H7 (cell line): ENCODE data around the gene CYTH2. TPM values are rescaled to one million over a fixed set of nuclear protein-coding genes. Genes with fewer than 3 reads are reported as not detected.
A peak's percentile ranks its signal among the peaks of the same experiment; 100 is the strongest.

Experiments used
- DNase-seq: peaks from one replicate; pipeline ENCODE4 v3.0.0; 2012
- H3K27me3 ChIP-seq: 2 replicates; pipeline ENCODE4 v1.6.0; 2011; ENCODE audit warnings: mild to moderate bottlenecking, low read length; ENCODE audit not compliant: control insufficient read depth, insufficient read depth
- H3K36me3 ChIP-seq: replicated peaks from 2 replicates; pipeline ENCODE4 v1.5.1; 2011; ENCODE audit warnings: low read length; ENCODE audit not compliant: control insufficient read depth, insufficient read depth
- H3K4me3 ChIP-seq: 2 replicates; pipeline ENCODE4 v1.5.1; 2011; ENCODE audit warnings: low read depth, mild to moderate bottlenecking, control low read depth, low read length, moderate library complexity; ENCODE audit not compliant: insufficient read depth
- total RNA-seq: library from RNA; depleted of rRNA; stranded (reverse); fragments of >200 nt; shearing (Covaris generic); gene quantifications from 2 replicates; pipeline ENCODE4 v1.2.3, GENCODE V29; 2014

Gene CYTH2
- total RNA-seq, 1 experiment from 2014 or later = 51.3 TPM

- H3K4me3 ChIP-seq = peak overlapping the region; percentile 53
- H3K36me3 ChIP-seq = no peaks in the 10 kb centered on the region; the same call in 1 of the 2 replicates
- peaks cover 26% of the 10 kb centered on the region for H3K27me3 ChIP-seq
- peak; percentile 99 for DNase-seq
Measured at GRCh38 chr19:48490981-48491792, 22.0 kb downstream of the CYTH2 start.

- DNase-seq = peak; percentile 94
- H3K36me3 ChIP-seq = no peaks in the 10 kb centered on the region; the same call in 1 of the 2 replicates
- peaks cover 26% of the 10 kb centered on the region for H3K27me3 ChIP-seq
- H3K4me3 ChIP-seq = peak overlapping the region; percentile 53
Measured at GRCh38 chr19:48491793-48492123, 22.6 kb downstream of the CYTH2 start.

GRCh38 chr19:48492925-48493717, 24.0 kb downstream of the CYTH2 start:
- Histone ChIP-seq H3K36me3 (no peaks in the 10 kb centered on the region; the same call in 1 of the 2 replicates), H3K4me3 (peak overlapping the region; percentile 69), H3K27me3 (peaks cover 29% of the 10 kb centered on the region)
- peak; percentile 100 for DNase-seq

GRCh38 chr19:48493718-48494401, 24.7 kb downstream of the CYTH2 start:
- peaks cover 29% of the 10 kb centered on the region for H3K27me3 ChIP-seq
- H3K36me3 ChIP-seq = no peaks in the 10 kb centered on the region; the same call in 1 of the 2 replicates
- DNase-seq = peak; percentile 51
- H3K4me3 ChIP-seq = peak overlapping the region; percentile 69

- no peak overlapping the region for H3K4me3 ChIP-seq
- no peaks in the 10 kb centered on the region for H3K36me3 ChIP-seq
- peaks cover 22% of the 10 kb centered on the region for H3K27me3 ChIP-seq
- no peak for DNase-seq
Measured at GRCh38 chr19:48495396-48495795, 26.2 kb downstream of the CYTH2 start.

GRCh38 chr19:48496959-48497727, 28.0 kb downstream of the CYTH2 start:
- Histone ChIP-seq H3K36me3 (no peaks in the 10 kb centered on the region), H3K27me3 (peaks cover 21% of the 10 kb centered on the region), H3K4me3 (no peak overlapping the region)
- DNase-seq = no peak

GRCh38 chr19:48497728-48498594, 28.8 kb downstream of the CYTH2 start:
- H3K4me3 ChIP-seq = no peak overlapping the region
- no peaks in the 10 kb centered on the region for H3K36me3 ChIP-seq
- peaks cover 21% of the 10 kb centered on the region for H3K27me3 ChIP-seq
- peak; percentile 48 for DNase-seq

GRCh38 chr19:48498595-48499311, 29.6 kb downstream of the CYTH2 start:
- Histone ChIP-seq H3K27me3 (peaks cover 21% of the 10 kb centered on the region), H3K4me3 (no peak overlapping the region), H3K36me3 (no peaks in the 10 kb centered on the region)
- DNase-seq = peak; percentile 46

- H3K36me3 ChIP-seq = no peaks in the 10 kb centered on the region
- H3K27me3 ChIP-seq = peaks cover 15% of the 10 kb centered on the region
- no peak overlapping the region for H3K4me3 ChIP-seq
- peak; percentile 47 for DNase-seq
Measured at GRCh38 chr19:48499316-48500090, 30.3 kb downstream of the CYTH2 start.

GRCh38 chr19:48500830-48501493, 31.8 kb downstream of the CYTH2 start:
- Histone ChIP-seq H3K4me3 (peak overlapping the region; percentile 53), H3K27me3 (peaks cover 7% of the 10 kb centered on the region; the same call in 1 of the 2 replicates), H3K36me3 (no peaks in the 10 kb centered on the region)
- no peak for DNase-seq

GRCh38 chr19:48501494-48502349, 32.6 kb downstream of the CYTH2 start:
- peaks cover 7% of the 10 kb centered on the region; the same call in 1 of the 2 replicates for H3K27me3 ChIP-seq
- no peaks in the 10 kb centered on the region for H3K36me3 ChIP-seq
- H3K4me3 ChIP-seq = peak overlapping the region; percentile 53
- peak; percentile 98 for DNase-seq
